ENCODE data around the gene ELK3.

DNA sequence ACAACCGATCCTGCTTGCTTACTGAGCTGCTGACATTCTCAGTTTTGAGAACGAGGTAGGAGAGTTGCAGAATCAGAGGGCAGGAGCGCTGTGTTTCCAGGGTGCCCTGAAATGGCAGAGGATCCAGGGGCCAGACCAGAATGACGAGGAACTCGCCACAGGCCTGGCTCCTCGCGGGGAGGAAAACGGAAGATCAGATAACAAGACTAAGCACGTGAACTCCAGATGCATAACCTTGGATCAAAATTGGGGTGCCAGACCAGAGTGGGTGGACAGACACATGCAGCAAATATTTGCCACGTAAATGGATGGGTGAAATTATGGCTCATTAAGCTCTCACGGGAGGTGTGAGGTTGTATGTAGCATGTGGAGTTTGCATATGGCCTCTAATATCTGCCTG, 46.5 kb downstream of the ELK3 start:
- TF ChIP-seq, protein P1, sequence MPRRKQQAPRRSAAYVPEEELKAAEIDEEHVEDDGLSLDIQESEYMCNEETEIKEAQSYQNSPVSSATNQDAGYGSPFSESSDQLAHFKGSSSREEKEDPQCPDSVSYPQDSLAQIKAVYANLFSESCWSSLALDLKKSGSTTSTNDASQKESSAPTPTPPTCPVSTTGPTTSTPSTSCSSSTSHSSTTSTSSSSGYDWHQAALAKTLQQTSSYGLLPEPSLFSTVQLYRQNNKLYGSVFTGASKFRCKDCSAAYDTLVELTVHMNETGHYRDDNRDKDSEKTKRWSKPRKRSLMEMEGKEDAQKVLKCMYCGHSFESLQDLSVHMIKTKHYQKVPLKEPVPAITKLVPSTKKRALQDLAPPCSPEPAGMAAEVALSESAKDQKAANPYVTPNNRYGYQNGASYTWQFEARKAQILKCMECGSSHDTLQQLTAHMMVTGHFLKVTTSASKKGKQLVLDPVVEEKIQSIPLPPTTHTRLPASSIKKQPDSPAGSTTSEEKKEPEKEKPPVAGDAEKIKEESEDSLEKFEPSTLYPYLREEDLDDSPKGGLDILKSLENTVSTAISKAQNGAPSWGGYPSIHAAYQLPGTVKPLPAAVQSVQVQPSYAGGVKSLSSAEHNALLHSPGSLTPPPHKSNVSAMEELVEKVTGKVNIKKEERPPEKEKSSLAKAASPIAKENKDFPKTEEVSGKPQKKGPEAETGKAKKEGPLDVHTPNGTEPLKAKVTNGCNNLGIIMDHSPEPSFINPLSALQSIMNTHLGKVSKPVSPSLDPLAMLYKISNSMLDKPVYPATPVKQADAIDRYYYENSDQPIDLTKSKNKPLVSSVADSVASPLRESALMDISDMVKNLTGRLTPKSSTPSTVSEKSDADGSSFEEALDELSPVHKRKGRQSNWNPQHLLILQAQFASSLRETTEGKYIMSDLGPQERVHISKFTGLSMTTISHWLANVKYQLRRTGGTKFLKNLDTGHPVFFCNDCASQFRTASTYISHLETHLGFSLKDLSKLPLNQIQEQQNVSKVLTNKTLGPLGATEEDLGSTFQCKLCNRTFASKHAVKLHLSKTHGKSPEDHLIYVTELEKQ (CRISPR knock-in tag; IDR thresholded peaks at IDR 0.05) = no peak
- no peak for TF ChIP-seq CBX1 (IDR thresholded peaks at IDR 0.05; ENCODE audit: low read depth)
- no peak for TF ChIP-seq PCBP2 (IDR thresholded peaks at IDR 0.05; ENCODE audit: low read depth, low read length, poor library complexity, severe bottlenecking)
- no peak for TF ChIP-seq ZNF12 (CRISPR knock-in tag; IDR thresholded peaks at IDR 0.05)
- no peak for TF ChIP-seq ATF7 (IDR thresholded peaks at IDR 0.05)
- no peak for TF ChIP-seq ZNF77 (CRISPR knock-in tag; IDR thresholded peaks at IDR 0.05)
- TF ChIP-seq ZNF76 (CRISPR knock-in tag; IDR thresholded peaks at IDR 0.05; ENCODE audit: borderline replicate concordance) = no peak
- TF ChIP-seq, protein P2, sequence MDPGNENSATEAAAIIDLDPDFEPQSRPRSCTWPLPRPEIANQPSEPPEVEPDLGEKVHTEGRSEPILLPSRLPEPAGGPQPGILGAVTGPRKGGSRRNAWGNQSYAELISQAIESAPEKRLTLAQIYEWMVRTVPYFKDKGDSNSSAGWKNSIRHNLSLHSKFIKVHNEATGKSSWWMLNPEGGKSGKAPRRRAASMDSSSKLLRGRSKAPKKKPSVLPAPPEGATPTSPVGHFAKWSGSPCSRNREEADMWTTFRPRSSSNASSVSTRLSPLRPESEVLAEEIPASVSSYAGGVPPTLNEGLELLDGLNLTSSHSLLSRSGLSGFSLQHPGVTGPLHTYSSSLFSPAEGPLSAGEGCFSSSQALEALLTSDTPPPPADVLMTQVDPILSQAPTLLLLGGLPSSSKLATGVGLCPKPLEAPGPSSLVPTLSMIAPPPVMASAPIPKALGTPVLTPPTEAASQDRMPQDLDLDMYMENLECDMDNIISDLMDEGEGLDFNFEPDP (CRISPR knock-in tag; IDR thresholded peaks at IDR 0.05) = no peak
- TF ChIP-seq RAD21 (CRISPR knock-in tag; conservative IDR thresholded peaks at IDR 0.05 in 1 of 2, IDR thresholded peaks at IDR 0.05 in 1 of 2) = no peak
- TF ChIP-seq, protein P3, sequence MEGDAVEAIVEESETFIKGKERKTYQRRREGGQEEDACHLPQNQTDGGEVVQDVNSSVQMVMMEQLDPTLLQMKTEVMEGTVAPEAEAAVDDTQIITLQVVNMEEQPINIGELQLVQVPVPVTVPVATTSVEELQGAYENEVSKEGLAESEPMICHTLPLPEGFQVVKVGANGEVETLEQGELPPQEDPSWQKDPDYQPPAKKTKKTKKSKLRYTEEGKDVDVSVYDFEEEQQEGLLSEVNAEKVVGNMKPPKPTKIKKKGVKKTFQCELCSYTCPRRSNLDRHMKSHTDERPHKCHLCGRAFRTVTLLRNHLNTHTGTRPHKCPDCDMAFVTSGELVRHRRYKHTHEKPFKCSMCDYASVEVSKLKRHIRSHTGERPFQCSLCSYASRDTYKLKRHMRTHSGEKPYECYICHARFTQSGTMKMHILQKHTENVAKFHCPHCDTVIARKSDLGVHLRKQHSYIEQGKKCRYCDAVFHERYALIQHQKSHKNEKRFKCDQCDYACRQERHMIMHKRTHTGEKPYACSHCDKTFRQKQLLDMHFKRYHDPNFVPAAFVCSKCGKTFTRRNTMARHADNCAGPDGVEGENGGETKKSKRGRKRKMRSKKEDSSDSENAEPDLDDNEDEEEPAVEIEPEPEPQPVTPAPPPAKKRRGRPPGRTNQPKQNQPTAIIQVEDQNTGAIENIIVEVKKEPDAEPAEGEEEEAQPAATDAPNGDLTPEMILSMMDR (IDR thresholded peaks at IDR 0.05 in 2 of 3, conservative IDR thresholded peaks at IDR 0.05 in 1 of 3; ENCODE audit: insufficient read depth in 2 of 3, low read depth in 1 of 3, low read length in 3 of 3) = no peak
- TF ChIP-seq, protein P4, sequence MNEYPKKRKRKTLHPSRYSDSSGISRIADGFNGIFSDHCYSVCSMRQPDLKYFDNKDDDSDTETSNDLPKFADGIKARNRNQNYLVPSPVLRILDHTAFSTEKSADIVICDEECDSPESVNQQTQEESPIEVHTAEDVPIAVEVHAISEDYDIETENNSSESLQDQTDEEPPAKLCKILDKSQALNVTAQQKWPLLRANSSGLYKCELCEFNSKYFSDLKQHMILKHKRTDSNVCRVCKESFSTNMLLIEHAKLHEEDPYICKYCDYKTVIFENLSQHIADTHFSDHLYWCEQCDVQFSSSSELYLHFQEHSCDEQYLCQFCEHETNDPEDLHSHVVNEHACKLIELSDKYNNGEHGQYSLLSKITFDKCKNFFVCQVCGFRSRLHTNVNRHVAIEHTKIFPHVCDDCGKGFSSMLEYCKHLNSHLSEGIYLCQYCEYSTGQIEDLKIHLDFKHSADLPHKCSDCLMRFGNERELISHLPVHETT (CRISPR knock-in tag; conservative IDR thresholded peaks at IDR 0.05 in 1 of 2, IDR thresholded peaks at IDR 0.05 in 1 of 2) = no peak
- no peak for TF ChIP-seq JUND (IDR thresholded peaks at IDR 0.05; ENCODE audit: borderline replicate concordance, low read depth, low read length)
- no peak for TF ChIP-seq JUND (tag; IDR thresholded peaks at IDR 0.05; ENCODE audit: borderline replicate concordance, low read depth, low read length)
